Epithelial cell of esophagus (primary cell): ENCODE measurements around the gene CPT1B.
A peak's percentile ranks its signal among the peaks of the same experiment; 100 is the strongest.
"Not testable (repeated sequence)": the region's sequence is repeated elsewhere in the genome, so short reads cannot be mapped to it uniquely, and the experiment has no call there.

Source experiments
- DNase-seq: peaks from one replicate; pipeline ENCODE4 v3.0.0; 2010; ENCODE audit warnings: low read depth
- H3K4me3 ChIP-seq: 2 replicates; pipeline ENCODE4 v1.5.1; 2011; ENCODE audit warnings: mild to moderate bottlenecking, low read length, control low read depth
- CTCF ChIP-seq: IDR thresholded peaks from 2 replicates; pipeline ENCODE4 v1.5.1; 2011; ENCODE audit warnings: low read depth, mild to moderate bottlenecking, low read length, control low read depth, inconsistent platforms; ENCODE audit not compliant: insufficient read depth; ENCODE audit errors: missing control alignments

The CPT1B gene

GRCh38 chr22:50544078-50544745 lies 34.0 kb downstream of the CPT1B start:
- peak; percentile 71 for DNase-seq
- H3K4me3 ChIP-seq = peak overlapping the region; percentile 19
- peak; percentile 29 for TF ChIP-seq CTCF

DNA sequence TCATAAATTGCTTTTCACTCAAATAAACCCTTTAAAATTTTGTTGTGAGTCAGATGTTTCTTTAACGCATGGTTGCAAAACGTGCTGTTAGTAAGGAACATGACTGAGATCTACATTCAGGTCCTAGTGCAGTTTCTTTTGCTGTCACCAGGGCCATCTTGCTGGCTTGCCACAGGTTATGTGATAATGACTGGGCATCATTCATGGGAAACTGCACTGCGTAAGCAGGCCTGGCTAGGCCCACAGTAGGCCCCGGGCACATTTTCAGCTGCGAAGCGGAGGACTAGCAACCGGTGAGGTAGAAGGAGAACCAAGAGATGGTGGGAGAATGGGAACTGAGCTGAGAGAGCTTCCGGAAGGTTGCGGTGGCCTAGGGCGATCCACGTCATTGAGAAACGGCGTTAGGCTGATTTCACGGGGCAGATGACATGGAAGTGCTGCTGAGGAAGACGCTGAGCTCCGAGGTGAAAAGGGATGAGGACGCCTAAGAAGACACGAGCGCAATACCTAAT lies 35.8 kb downstream of the CPT1B start:
- H3K4me3 ChIP-seq = no peak overlapping the region
- TF ChIP-seq CTCF = peak; percentile 38
- peak; percentile 85 for DNase-seq

GRCh38 chr22:50541667-50542026 lies 36.6 kb downstream of the CPT1B start:
- DNase-seq = peak; percentile 98
- not testable (repeated sequence) for H3K4me3 ChIP-seq

DNA sequence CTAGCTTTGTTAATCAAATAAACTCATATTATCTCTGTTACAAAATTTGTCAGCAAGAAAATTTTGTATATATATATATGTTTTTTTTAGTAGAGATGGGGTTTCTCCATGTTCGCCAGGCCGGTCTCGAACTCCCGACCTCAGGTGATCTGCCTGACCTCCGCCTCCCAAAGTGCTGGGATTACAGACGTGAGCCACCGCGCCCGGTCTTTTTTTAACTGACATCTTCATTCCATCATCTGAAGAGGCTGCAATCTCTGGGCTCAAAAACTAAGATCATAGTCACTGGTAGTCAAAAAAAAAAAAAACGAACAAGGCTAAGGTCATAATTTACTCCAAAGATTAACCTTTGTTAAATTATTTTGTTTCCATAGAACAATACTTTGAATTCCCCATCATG lies 37.8 kb downstream of the CPT1B start:
- no peak for DNase-seq
- no peak overlapping the region for H3K4me3 ChIP-seq
- no peak for TF ChIP-seq CTCF

DNA sequence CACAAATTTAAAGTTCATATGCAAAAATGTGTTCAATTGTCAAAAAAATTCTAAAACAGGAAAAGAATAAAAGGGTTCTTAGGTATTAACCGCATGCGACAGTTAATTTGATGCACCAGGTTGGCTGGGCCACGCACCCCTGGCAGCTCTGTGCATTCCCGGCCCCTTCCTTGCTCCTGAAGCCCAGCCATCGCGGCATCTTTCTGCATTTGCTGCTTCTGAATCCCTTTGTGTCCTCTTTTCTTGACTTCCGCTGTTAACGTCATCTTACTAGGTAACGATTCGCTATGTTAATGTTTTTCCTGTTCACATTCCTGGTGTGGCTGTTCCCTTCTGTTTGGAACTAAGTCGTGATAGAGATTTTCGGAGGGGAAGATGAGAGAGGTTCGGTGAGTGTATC lies 40.5 kb downstream of the CPT1B start:
- no peak for TF ChIP-seq CTCF
- DNase-seq = no peak
- no peak overlapping the region for H3K4me3 ChIP-seq

GRCh38 chr22:50536226-50536625 lies 42.0 kb downstream of the CPT1B start:
- TF ChIP-seq CTCF = no peak
- DNase-seq = no peak
- no peak overlapping the region for H3K4me3 ChIP-seq

- no peak overlapping the region for H3K4me3 ChIP-seq
- no peak for DNase-seq
- no peak for TF ChIP-seq CTCF
These were observed 43.1 kb downstream of the CPT1B start for GRCh38 chr22:50535113-50535512.

GRCh38 chr22:50533856-50534711 lies 44.1 kb downstream of the CPT1B start:
- H3K4me3 ChIP-seq, DNase-seq: not testable (repeated sequence)
